SK-N-SH (cell line): ENCODE results near the gene MRPS6.

Source experiments
- CTCF ChIP-seq: fragments of 200-600 bp; sonication (generic); IDR thresholded peaks from 2 replicates; pipeline ENCODE4 v1.6.1; 2017; ENCODE audit warnings: antibody characterized with exemption, mild to moderate bottlenecking, moderate library complexity
- ELF1 ChIP-seq: IDR thresholded peaks from 2 replicates; pipeline ENCODE4 v1.4.0; 2012
- GABPA ChIP-seq: IDR thresholded peaks from 2 replicates; pipeline ENCODE4 v1.4.0; 2012; ENCODE audit warnings: low read depth, mild to moderate bottlenecking
- RCOR1 ChIP-seq: fragments of 150-350 bp; IDR thresholded peaks from 2 replicates; pipeline ENCODE4 v1.6.1; 2017; ENCODE audit warnings: antibody characterized with exemption, low read length
- RXRA ChIP-seq: IDR thresholded peaks from 2 replicates; pipeline ENCODE4 v1.4.0; 2012; ENCODE audit warnings: low read depth, mild to moderate bottlenecking, borderline replicate concordance
- SMC3 ChIP-seq: IDR thresholded peaks from 2 replicates; pipeline ENCODE4 v1.6.1; 2012; ENCODE audit warnings: low read depth, low read length, improper control_type of control experiment
- TAF1 ChIP-seq: IDR thresholded peaks from 2 replicates; pipeline ENCODE4 v1.6.1; 2012; ENCODE audit warnings: low read depth, mild to moderate bottlenecking, low read length, moderate library complexity, borderline replicate concordance
- YY1 ChIP-seq: IDR thresholded peaks from 2 replicates; pipeline ENCODE4 v1.4.0; 2012; ENCODE audit warnings: low read depth, mild to moderate bottlenecking

- TF ChIP-seq CTCF: no peak
- TF ChIP-seq TAF1: no peak
- no peak for TF ChIP-seq ELF1
- TF ChIP-seq RCOR1: no peak
- no peak for TF ChIP-seq RXRA
- TF ChIP-seq SMC3: no peak
- TF ChIP-seq YY1: no peak
- TF ChIP-seq GABPA: no peak
These were observed 27.4 kb downstream of the MRPS6 start for GRCh38 chr21:34100790-34101189.
